ENCODE data around the gene P4HTM. TPM values are rescaled to one million over a fixed set of nuclear protein-coding genes. Genes with fewer than 3 reads are reported as not detected.

Gene P4HTM
- total RNA-seq, 4 donors from 2014 or later: 47.0 to 95.9 (median 78.0) TPM

- H3K9me3 ChIP-seq: no peaks in the 10 kb centered on the region
- peaks cover 0 to 12% (median 4%) of the 10 kb centered on the region in 4 donors for H3K4me1 ChIP-seq
- H3K4me3 ChIP-seq: no peak overlapping the region
- no peak for DNase-seq
- H3K27ac ChIP-seq: no peak overlapping the region
- TF ChIP-seq, protein P1, sequence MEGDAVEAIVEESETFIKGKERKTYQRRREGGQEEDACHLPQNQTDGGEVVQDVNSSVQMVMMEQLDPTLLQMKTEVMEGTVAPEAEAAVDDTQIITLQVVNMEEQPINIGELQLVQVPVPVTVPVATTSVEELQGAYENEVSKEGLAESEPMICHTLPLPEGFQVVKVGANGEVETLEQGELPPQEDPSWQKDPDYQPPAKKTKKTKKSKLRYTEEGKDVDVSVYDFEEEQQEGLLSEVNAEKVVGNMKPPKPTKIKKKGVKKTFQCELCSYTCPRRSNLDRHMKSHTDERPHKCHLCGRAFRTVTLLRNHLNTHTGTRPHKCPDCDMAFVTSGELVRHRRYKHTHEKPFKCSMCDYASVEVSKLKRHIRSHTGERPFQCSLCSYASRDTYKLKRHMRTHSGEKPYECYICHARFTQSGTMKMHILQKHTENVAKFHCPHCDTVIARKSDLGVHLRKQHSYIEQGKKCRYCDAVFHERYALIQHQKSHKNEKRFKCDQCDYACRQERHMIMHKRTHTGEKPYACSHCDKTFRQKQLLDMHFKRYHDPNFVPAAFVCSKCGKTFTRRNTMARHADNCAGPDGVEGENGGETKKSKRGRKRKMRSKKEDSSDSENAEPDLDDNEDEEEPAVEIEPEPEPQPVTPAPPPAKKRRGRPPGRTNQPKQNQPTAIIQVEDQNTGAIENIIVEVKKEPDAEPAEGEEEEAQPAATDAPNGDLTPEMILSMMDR (IDR thresholded peaks at IDR 0.05): no peak
- TF ChIP-seq POLR2A (IDR thresholded peaks at IDR 0.05): no peak
- no peaks in the 10 kb centered on the region for H3K27me3 ChIP-seq
- peaks cover 0 to 72% (median 0%) of the 10 kb centered on the region in 3 donors for H3K36me3 ChIP-seq
These were observed 42.7 kb downstream of the P4HTM start for GRCh38 chr3:49032646-49033304.

DNA sequence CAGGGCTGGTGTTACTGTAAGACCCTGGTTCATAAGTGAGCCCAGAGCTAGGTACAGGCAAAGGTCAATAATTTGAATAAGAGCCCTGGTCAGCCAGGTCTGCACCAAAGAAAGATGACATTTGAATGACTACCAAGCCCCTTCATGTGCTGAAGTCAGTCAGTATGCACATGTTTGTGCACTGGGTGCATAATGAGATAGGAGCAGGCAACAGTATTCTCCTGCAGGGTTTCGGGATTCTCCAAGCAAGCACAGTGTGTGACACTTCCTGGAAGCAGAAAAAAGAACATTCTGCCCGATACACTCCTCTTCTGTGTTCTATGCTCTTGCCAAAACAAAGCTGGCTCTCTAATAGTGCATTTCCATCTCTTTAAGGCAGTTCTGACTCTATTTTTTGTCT lies 44.6 kb downstream of the P4HTM start:
- Histone ChIP-seq H3K27ac (no peak overlapping the region), H3K9me3 (no peaks in the 10 kb centered on the region), H3K4me1 (peaks cover 0 to under 1% (median 0%) of the 10 kb centered on the region in 4 donors), H3K27me3 (no peaks in the 10 kb centered on the region), H3K4me3 (no peak overlapping the region), H3K36me3 (peaks cover 0 to 88% (median 0%) of the 10 kb centered on the region in 3 donors)
- TF ChIP-seq, protein P1 (IDR thresholded peaks at IDR 0.05): no peak
- no peak for TF ChIP-seq POLR2A (IDR thresholded peaks at IDR 0.05)
- DNase-seq: no peak

DNA sequence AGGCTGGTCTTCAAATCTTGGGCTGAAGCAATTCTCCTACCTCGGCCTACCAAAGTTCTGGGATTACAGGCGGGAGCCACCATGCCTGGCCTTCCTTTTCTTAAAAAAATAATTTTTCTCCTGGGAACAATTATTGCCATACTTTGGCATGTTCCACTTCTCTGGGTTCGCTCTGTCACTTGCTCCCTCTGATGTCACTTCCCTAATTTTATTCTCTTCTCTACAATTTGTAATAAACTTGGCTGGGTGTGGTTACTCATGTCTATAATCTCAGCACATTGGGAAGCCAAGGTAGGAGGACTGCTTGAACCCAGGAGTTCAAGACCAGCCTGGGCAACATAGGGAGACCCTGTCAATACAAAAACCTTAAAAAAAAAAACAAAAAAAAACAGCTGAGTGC lies 45.2 kb downstream of the P4HTM start:
- Histone ChIP-seq H3K36me3 (peaks cover 0 to 92% (median 0%) of the 10 kb centered on the region in 3 donors), H3K4me3 (no peak overlapping the region), H3K4me1 (no peaks in the 10 kb centered on the region), H3K27ac (no peak overlapping the region), H3K9me3 (no peaks in the 10 kb centered on the region), H3K27me3 (no peaks in the 10 kb centered on the region)
- TF ChIP-seq POLR2A (IDR thresholded peaks at IDR 0.05): no peak
- TF ChIP-seq, protein P1 (IDR thresholded peaks at IDR 0.05): no peak
- no peak for DNase-seq

DNA sequence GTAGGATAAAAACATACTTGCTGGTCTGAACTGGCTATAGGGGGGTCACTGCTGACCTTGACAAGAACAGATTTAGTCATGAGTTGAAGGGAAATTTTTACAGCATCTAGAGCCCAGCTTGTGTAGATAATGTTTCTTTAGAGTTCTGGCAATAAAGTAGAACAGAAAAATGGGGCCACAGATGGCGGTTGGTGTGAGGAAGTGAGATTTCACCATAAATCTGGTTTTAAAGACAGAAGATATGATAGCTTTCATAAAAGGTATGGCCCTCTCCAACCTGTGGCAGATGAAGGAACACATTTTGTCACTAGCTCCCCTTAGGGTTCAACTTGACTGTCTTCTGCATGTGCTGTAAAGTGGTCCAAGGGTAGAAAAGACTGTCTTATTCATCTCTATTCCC lies 63.5 kb downstream of the P4HTM start:
- H3K27me3 ChIP-seq: no peaks in the 10 kb centered on the region
- H3K4me3 ChIP-seq: no peak overlapping the region
- no peak for DNase-seq
- TF ChIP-seq, protein P1 (IDR thresholded peaks at IDR 0.05): no peak
- TF ChIP-seq POLR2A (IDR thresholded peaks at IDR 0.05): no peak
- H3K4me1 ChIP-seq: no peaks in the 10 kb centered on the region
- H3K27ac ChIP-seq: no peak overlapping the region
- H3K36me3 ChIP-seq: peaks cover 0 to 65% (median 0%) of the 10 kb centered on the region in 3 donors
- H3K9me3 ChIP-seq: no peaks in the 10 kb centered on the region

- H3K36me3 ChIP-seq: peaks cover 0 to 66% (median 0%) of the 10 kb centered on the region in 3 donors
- H3K27me3 ChIP-seq: no peaks in the 10 kb centered on the region
- no peak overlapping the region for H3K4me3 ChIP-seq
- TF ChIP-seq, protein P1 (IDR thresholded peaks at IDR 0.05): no peak
- TF ChIP-seq POLR2A (IDR thresholded peaks at IDR 0.05): no peak
- H3K9me3 ChIP-seq: no peaks in the 10 kb centered on the region
- no peak for DNase-seq
- no peaks in the 10 kb centered on the region for H3K4me1 ChIP-seq
- no peak overlapping the region for H3K27ac ChIP-seq
These were observed 64.4 kb downstream of the P4HTM start for GRCh38 chr3:49054344-49054862.

Small RNA genes within 50 kb of the gene (small RNA-seq; reads per million reads assigned to genes)
- 5,998 to 8,581 reads per million in 2 donors for gene MIR191
- gene MIR425: 9.1 to 62.6 reads per million in 2 donors

Other genes with a start within 250 kb of the P4HTM start
- 10 to 100 TPM; 21.0 to 34.7 (median 25.8) TPM for gene PRKAR2A, start 142.4 kb upstream of the P4HTM start, total RNA-seq
- 100 to 1,000 TPM in 1 of 4 donors, 10 to 100 TPM in 3; 29.7 to 138 (median 68.9) TPM for gene SLC25A20, start 91.4 kb upstream of the P4HTM start, total RNA-seq
- 100 to 1,000 TPM in 3 of 4 donors, 10 to 100 TPM in 1; 59.7 to 184 (median 111) TPM for gene ARIH2, start 71.4 kb upstream of the P4HTM start, total RNA-seq
- gene WDR6, start 17.1 kb downstream of the P4HTM start, total RNA-seq: 100 to 1,000 TPM in 3 of 4 donors, 10 to 100 TPM in 1; 96.7 to 233 (median 179) TPM
- gene DALRD3, start 28.3 kb downstream of the P4HTM start, total RNA-seq: 10 to 100 TPM; 31.4 to 49.5 (median 33.1) TPM
- 100 to 1,000 TPM in 2 of 4 donors, 10 to 100 TPM in 2; 64.7 to 164 (median 106) TPM for gene NDUFAF3, start 31.9 kb downstream of the P4HTM start, total RNA-seq
- 100 to 1,000 TPM in 1 of 4 donors, 10 to 100 TPM in 3; 58.8 to 149 (median 68.5) TPM for gene IMPDH2, start 39.2 kb downstream of the P4HTM start, total RNA-seq
- gene QRICH1, start 103.8 kb downstream of the P4HTM start, total RNA-seq: 100 to 1,000 TPM in 2 of 4 donors, 10 to 100 TPM in 2; 61.1 to 132 (median 99.7) TPM
- gene QARS1, start 114.5 kb downstream of the P4HTM start, total RNA-seq: 100 to 1,000 TPM; 295 to 361 (median 342) TPM
- 10 to 100 TPM; 42.9 to 96.0 (median 61.8) TPM for gene USP19, start 130.6 kb downstream of the P4HTM start, total RNA-seq
- gene LAMB2, start 142.8 kb downstream of the P4HTM start, total RNA-seq: 100 to 1,000 TPM; 293 to 476 (median 348) TPM
- gene CCDC71, start 176.1 kb downstream of the P4HTM start, total RNA-seq: 10 to 100 TPM; 12.4 to 39.3 (median 37.5) TPM
- 10 to 100 TPM in 1 of 4 donors, 1 to 10 TPM in 3; 3.9 to 13.7 (median 9.5) TPM for gene KLHDC8B, start 181.4 kb downstream of the P4HTM start, total RNA-seq

Data from Peyer's patch (tissue), 4 donors.